Glutamatergic neuron (in vitro differentiated cells): ENCODE results near the gene TOGARAM1. TPM values are rescaled to one million over a fixed set of nuclear protein-coding genes. Genes with fewer than 3 reads are reported as not detected.

Source experiments
- DNase-seq: peaks from one replicate; pipeline ENCODE4 v3.0.0; 2022
- H3K27ac Mint-ChIP-seq: one replicate; pipeline ENCODE4 v1.8.0; 2020; ENCODE audit warnings: mild to moderate bottlenecking, mixed read lengths, inconsistent platforms; ENCODE audit not compliant: unreplicated experiment
- H3K27me3 Mint-ChIP-seq: one replicate; pipeline ENCODE4 v1.8.0; 2020; ENCODE audit warnings: mild to moderate bottlenecking, moderate library complexity, mixed read lengths, inconsistent platforms; ENCODE audit not compliant: unreplicated experiment
- H3K36me3 Mint-ChIP-seq: one replicate; pipeline ENCODE4 v1.8.0; 2020; ENCODE audit warnings: mild to moderate bottlenecking, mixed read lengths, inconsistent platforms; ENCODE audit not compliant: unreplicated experiment
- H3K4me1 Mint-ChIP-seq: one replicate; pipeline ENCODE4 v1.8.0; 2020; ENCODE audit warnings: mild to moderate bottlenecking, low read depth, mixed read lengths, inconsistent platforms; ENCODE audit not compliant: unreplicated experiment
- H3K4me3 Mint-ChIP-seq: one replicate; pipeline ENCODE4 v1.8.0; 2020; ENCODE audit warnings: mild to moderate bottlenecking, mixed read lengths, inconsistent platforms; ENCODE audit not compliant: unreplicated experiment
- H3K9me3 Mint-ChIP-seq: one replicate; pipeline ENCODE4 v1.8.0; 2020; ENCODE audit warnings: mild to moderate bottlenecking, moderate library complexity, mixed read lengths, inconsistent platforms; ENCODE audit not compliant: unreplicated experiment
- total RNA-seq: library from RNA; stranded (reverse); fragmentation: NEBNext Ultra II Directional; extraction: Animal tissue kit (Norgen Biotek cat#: 25700); gene quantifications from one replicate; pipeline ENCODE4 v1.2.1, GENCODE V29; 2021; ENCODE audit not compliant: unreplicated experiment
- TF ChIP-seq, protein P1 (sequence below): fragments of 200-600 bp; sonication (generic); IDR thresholded peaks from one replicate; pipeline ENCODE4 v1.5.0; 2021; ENCODE audit not compliant: partially characterized antibody, unreplicated experiment

TOGARAM1 gene
- total RNA-seq, 1 donor from 2014 or later = 16.7 TPM

GRCh38 chr14:44956866-44957265 is 5.1 kb upstream of the TOGARAM1 start:
- Mint-ChIP-seq H3K4me3 (no peak overlapping the region), H3K27me3 (no peaks in the 10 kb centered on the region), H3K4me1 (peaks cover 8% of the 10 kb centered on the region), H3K9me3 (no peaks in the 10 kb centered on the region), H3K36me3 (no peaks in the 10 kb centered on the region), H3K27ac (no peak overlapping the region)
- TF ChIP-seq, protein P1, sequence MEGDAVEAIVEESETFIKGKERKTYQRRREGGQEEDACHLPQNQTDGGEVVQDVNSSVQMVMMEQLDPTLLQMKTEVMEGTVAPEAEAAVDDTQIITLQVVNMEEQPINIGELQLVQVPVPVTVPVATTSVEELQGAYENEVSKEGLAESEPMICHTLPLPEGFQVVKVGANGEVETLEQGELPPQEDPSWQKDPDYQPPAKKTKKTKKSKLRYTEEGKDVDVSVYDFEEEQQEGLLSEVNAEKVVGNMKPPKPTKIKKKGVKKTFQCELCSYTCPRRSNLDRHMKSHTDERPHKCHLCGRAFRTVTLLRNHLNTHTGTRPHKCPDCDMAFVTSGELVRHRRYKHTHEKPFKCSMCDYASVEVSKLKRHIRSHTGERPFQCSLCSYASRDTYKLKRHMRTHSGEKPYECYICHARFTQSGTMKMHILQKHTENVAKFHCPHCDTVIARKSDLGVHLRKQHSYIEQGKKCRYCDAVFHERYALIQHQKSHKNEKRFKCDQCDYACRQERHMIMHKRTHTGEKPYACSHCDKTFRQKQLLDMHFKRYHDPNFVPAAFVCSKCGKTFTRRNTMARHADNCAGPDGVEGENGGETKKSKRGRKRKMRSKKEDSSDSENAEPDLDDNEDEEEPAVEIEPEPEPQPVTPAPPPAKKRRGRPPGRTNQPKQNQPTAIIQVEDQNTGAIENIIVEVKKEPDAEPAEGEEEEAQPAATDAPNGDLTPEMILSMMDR = no peak
- no peak for DNase-seq

- H3K4me3 Mint-ChIP-seq = no peak overlapping the region
- no peaks in the 10 kb centered on the region for H3K27me3 Mint-ChIP-seq
Measured at GRCh38 chr14:44959538-44959937, 2.5 kb upstream of the TOGARAM1 start.

GRCh38 chr14:44960146-44960545 is 1.8 kb upstream of the TOGARAM1 start:
- Mint-ChIP-seq H3K27ac (peak overlapping the region; percentile 83), H3K36me3 (no peaks in the 10 kb centered on the region), H3K4me1 (peaks cover 20% of the 10 kb centered on the region), H3K9me3 (peaks cover 8% of the 10 kb centered on the region), H3K27me3 (no peaks in the 10 kb centered on the region), H3K4me3 (no peak overlapping the region)
- TF ChIP-seq, protein P1 = no peak
- DNase-seq = no peak

More at GRCh38 chr14:44959538-44959937, 2.5 kb upstream of the TOGARAM1 start:
- H3K27ac Mint-ChIP-seq = no peak overlapping the region
- DNase-seq = no peak
- no peaks in the 10 kb centered on the region for H3K36me3 Mint-ChIP-seq
- H3K9me3 Mint-ChIP-seq = peaks cover 8% of the 10 kb centered on the region
- TF ChIP-seq, protein P1 = no peak
- H3K4me1 Mint-ChIP-seq = peaks cover 19% of the 10 kb centered on the region

DNA sequence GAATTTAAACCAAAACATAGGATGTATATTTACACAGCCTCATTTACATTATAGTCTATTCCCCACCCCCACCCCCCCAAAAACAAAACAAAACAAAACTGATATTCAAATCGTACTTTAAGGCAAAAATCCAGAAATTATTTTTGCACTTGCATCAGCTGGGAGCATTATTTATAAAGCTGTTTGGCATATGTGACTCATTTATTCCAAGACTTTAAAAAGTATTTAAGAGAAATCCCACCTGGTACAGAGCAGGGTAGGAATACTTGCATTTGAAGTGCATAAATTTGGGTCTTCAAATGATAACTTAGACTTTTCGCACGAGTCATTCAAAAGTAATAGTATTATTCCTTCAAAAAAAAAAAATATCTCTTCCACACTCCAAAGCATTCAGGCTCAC is 1.3 kb upstream of the TOGARAM1 start:
- H3K9me3 Mint-ChIP-seq = peaks cover 8% of the 10 kb centered on the region
- TF ChIP-seq, protein P1 = no peak
- H3K4me1 Mint-ChIP-seq = peaks cover 22% of the 10 kb centered on the region
- H3K27me3 Mint-ChIP-seq = no peaks in the 10 kb centered on the region
- DNase-seq = no peak
- no peaks in the 10 kb centered on the region for H3K36me3 Mint-ChIP-seq
- peak overlapping the region; percentile 83 for H3K27ac Mint-ChIP-seq
- no peak overlapping the region for H3K4me3 Mint-ChIP-seq

DNA sequence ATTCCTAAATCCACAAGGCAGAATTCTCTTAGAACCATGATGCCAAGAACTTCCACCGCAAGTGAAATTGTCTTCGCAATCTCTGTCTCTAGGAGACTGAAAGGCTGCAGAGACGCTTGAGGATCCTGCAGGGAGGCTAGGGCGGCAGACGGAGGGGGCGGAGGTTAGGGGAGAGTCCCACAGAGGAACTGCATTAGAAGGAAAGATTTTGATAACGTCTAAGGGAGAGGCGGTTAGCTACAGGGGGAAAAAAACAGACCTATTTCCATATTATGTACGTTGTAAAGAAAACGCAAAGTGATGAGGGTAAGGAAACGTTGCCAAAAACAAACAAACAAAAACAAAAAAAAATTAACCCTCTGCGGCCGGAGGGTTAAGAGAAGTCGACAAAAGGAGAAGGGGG is 838 bp upstream of the TOGARAM1 start:
- Mint-ChIP-seq H3K27me3 (no peaks in the 10 kb centered on the region), H3K36me3 (no peaks in the 10 kb centered on the region), H3K4me3 (no peak overlapping the region), H3K4me1 (peaks cover 22% of the 10 kb centered on the region), H3K27ac (no peak overlapping the region), H3K9me3 (peaks cover 8% of the 10 kb centered on the region)
- DNase-seq = peak; percentile 76
- TF ChIP-seq, protein P1 = no peak
